NCI-H2196 treated with DMSO at 0.1 percent for 48 hours (cell line): ENCODE data around the gene CCL8.

Source experiments
- DNase-seq: peaks from one replicate; lab custom pipeline; 2025; ENCODE audit not compliant: unreplicated experiment; lab: John Stamatoyannopoulos, UW

The CCL8 gene

DNA sequence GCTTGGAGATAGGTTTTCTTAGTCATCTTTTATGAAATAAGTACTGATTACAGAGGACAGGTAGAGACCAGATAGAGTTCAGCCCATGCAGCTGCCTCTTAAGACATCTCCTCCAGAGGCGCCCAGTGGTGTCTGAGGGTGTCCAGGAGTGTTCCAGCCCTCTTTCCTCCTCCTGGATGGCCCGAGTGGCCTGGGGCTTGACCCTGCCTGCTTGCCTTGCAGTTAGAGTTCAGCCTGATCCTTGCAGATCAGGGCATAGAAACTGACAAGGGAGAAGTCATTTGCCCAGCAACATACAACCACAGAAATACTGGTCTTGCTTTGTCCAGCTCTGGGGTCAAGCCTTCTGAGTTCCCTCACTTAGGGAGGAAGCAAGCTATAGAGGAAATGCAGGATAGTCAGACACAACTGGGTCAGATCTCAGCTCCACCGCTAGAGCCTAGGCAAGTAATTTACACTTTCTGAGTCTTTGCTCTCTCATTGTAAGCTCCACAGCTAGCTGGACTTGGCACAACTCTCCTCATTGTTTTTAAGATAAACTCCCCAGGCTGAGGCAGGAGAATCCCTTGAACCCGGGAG lies 47.4 kb downstream of the CCL8 start:
- DNase-seq, result no peak

DNA sequence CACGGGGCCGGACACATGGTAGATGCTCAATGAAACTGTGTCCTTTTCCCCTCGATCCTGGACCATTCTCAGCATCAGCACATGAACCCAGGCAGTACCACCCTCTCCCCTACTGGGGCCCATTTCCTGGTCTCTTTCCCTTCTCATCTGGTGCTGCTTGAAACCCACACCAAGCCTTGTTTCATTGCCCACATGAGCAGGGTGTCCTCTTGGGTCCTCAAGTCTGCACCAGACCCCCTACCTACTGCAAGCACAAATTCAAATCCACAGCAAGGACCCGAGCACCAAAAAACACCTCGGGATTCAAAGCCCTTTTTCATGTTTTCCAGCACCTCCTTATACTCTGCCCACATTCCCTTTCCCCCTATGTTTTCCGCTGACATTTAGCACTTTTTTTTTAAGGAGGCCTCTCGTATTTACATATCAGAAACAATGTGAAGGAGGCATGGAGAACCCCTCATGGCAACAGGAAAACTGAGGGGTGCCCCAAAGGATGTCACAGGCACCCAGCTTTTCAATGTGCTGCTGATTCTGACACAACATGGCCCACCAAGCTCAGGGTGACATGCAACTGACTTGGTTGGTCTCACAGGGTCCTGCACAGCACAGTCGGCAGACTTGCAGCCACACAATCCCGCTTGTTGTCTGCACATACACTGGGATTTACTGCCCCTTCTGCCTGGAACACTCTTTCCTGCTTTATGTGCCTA lies 48.4 kb downstream of the CCL8 start:
- no peak for DNase-seq

DNA sequence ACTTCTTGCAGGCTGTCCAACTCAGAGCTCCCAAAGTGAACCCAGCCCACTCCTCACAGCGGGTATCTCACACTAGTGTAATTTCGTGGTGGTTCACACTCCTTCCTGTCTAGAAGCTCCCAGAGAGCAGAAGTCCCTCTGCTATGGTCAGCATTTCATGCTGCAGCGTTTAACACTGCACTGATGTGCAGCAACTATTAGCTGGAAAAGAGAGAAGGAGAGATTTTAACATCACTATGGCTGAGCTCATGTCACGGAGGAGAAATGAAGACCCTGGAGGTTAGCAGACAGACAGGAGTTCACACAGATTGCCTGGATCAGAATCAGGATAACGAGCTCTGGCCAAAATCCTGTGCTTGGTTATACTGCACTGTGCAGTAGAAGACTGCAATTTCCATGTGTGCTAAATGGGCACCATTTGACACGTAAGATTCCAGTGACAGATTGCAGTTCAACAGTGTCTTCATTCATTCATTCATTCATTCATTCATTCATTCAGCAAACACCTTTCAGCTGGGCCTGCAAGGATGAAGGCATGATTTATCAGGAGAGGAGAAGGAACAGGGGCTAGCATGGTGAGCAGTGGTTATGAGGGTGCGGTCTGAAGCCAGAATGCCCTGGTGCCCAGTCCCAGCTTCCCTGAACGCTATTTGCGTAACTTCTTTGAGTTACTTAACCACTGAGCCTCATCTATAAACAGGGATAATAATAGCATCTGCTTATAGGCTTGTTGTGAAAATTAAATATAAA lies 49.1 kb downstream of the CCL8 start:
- no peak for DNase-seq

DNA sequence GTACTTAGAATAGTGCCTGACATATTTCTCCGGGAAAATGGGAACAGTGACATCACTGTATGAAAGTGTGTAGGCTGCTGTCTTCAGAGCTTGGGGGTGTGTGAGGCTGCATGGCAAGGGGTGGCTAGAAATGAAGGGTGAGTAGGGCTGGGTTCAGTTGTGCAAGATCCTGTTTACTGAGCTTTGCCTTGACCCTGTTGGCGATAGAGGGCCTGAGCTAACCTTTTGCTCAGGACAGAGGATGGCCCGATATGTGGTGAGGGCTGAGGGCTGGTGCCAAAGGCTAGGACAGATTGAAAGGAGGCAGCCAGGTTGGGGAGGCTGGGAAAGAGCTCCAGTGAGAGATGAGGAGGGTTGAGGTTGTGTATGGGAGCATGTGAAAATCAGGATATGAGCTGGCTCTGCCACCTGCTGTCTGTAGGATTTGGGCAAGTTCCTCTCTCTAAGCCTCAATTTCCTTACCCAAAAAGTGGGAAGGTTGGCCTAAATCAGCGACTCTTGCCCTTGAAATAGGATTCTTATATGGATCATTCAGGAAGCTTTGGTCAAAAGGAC lies 49.8 kb downstream of the CCL8 start:
- no peak for DNase-seq

DNA sequence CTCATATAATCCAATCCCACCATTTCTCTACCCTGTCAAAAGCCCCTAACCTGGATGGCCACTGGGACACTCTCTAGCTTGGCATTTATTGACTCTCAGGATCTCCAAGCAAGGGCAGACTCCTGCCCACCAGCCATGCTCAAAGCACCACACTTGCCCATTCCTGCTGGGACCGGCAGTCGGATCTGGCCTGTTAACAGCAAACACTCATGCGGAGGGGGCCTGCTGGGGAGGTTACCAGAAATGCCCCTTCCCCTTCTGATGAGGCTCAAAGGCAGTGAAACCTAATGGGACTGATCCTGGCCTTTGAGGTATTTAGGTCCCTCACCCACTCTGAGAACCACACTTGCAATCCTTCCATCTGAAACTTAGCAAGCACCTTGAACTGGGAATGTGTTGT lies 50.3 kb downstream of the CCL8 start:
- no peak for DNase-seq

DNA sequence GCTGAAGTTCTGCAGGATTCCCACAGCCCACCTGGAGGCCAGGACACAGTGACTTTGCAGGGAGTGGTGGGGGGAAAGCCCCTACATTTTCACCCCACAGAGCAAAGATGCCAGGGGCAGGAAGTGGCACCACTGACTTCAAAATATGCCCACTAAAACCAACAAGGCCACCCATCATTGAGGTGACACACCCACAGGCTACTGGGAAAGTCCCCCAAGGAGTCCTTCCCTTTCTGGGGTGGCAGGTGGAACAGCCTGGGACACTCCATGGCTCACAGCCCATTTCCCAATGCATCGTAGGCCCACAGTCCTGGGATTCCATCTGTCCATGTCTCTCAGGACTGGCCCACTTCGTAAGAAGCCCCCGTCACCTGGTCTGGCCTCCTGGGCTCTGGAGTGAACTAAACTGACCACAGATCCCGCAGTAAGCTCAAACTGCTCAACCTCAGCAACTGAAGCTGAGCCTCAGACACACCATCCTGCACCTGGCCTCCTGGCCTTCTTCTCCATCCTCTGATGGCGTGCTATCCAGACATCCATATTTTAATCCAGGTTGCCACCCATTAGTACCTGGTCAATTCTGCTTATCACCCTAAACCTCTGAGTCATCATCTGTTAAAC lies 51.3 kb downstream of the CCL8 start:
- no peak for DNase-seq

DNA sequence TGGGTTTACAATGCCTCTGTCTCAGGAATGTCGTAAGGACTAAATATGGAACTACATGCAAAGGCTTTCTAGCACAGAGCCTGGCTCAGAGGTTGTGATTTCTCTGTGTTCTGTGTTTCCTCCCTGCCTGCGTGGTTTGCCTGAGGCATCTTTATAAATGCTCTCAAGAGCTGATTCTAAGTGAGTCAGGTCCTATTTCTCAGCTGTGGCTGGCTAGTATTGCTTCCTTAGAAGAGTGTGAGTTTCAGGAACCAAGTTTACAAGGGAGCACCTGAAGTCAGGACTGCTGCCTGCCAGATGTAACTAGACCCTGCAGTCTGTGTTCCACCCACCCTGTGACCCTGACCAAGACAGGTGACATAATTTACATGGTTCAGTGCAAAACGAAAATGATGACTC lies 51.8 kb downstream of the CCL8 start:
- no peak for DNase-seq
